Measurements from ENCODE around the gene MZF1. TPM values are rescaled to one million over a fixed set of nuclear protein-coding genes. Genes with fewer than 3 reads are reported as not detected.
A peak's percentile ranks its signal among the peaks of the same experiment; 100 is the strongest.

Gene MZF1
- total RNA-seq, 1 experiment from 2014 or later: 20.4 TPM

GRCh38 chr19:58573658-58574164, 576 bp upstream of the MZF1 start:
- ChIA-PET CTCF (no interaction called here), POLR2A (no interaction called here)
- peaks cover 30% of the 10 kb centered on the region for H3K36me3 Mint-ChIP-seq (ENCODE audit: insufficient read depth, unreplicated experiment)
- TF ChIP-seq CTCF (IDR thresholded peaks at IDR 0.05; ENCODE audit: insufficient read depth in 1 of 2, low read depth in 1 of 2, low read length in 1 of 2, severe bottlenecking in 1 of 2, unreplicated experiment in 1 of 2): no peak
- intact Hi-C loops (cut with micrococcal nuclease; ENCODE audit: unreplicated experiment): loop anchor here (1.0 kb wide), 2 partner anchors 14 to 74 kb away; no protein-coding TSS in a partner anchor
- Histone ChIP-seq H3K4me3 (ENCODE audit: low read depth, low read length) (peak overlapping the region; percentile 67), H3K27me3 (replicated peaks; ENCODE audit: control insufficient read depth, insufficient read depth, low read length) (no peaks in the 10 kb centered on the region), H3K4me1 (no peaks in the 10 kb centered on the region), H3K36me3 (ENCODE audit: control insufficient read depth, insufficient read depth, low read length) (no peaks in the 10 kb centered on the region), H3K9me3 (no peaks in the 10 kb centered on the region)
- peak overlapping the region; percentile 87 for H3K4me3 Mint-ChIP-seq (ENCODE audit: unreplicated experiment)
- H3K4me1 Mint-ChIP-seq (ENCODE audit: low read depth, unreplicated experiment): peaks cover 17% of the 10 kb centered on the region
- H3K27me3 Mint-ChIP-seq (ENCODE audit: insufficient read depth, unreplicated experiment): no peaks in the 10 kb centered on the region
- no TSS peak for BruUV-seq (replicated peaks)
- no peaks in the 10 kb centered on the region for H3K9me3 Mint-ChIP-seq (ENCODE audit: unreplicated experiment)
- no peak for DNase-seq
- peak overlapping the region; percentile 98 for H3K27ac Mint-ChIP-seq (ENCODE audit: unreplicated experiment)

GRCh38 chr19:58572026-58572817, 913 bp downstream of the MZF1 start:
- POLR2A ChIA-PET: interaction anchor here (1.3 kb wide), 1 partner anchor 13 kb away, joined by 5 read pairs; no protein-coding TSS in a partner anchor
- no peaks in the 10 kb centered on the region for H3K27me3 ChIP-seq (replicated peaks; ENCODE audit: control insufficient read depth, insufficient read depth, low read length)
- H3K4me3 ChIP-seq (ENCODE audit: low read depth, low read length): peak overlapping the region; percentile 67
- H3K36me3 ChIP-seq (ENCODE audit: control insufficient read depth, insufficient read depth, low read length): no peaks in the 10 kb centered on the region
- Mint-ChIP-seq H3K4me1 (ENCODE audit: low read depth, unreplicated experiment) (peaks cover 17% of the 10 kb centered on the region), H3K36me3 (ENCODE audit: insufficient read depth, unreplicated experiment) (peaks cover 39% of the 10 kb centered on the region), H3K4me3 (ENCODE audit: unreplicated experiment) (peak overlapping the region; percentile 87), H3K27ac (ENCODE audit: unreplicated experiment) (peak overlapping the region; percentile 98), H3K27me3 (ENCODE audit: insufficient read depth, unreplicated experiment) (no peaks in the 10 kb centered on the region), H3K9me3 (ENCODE audit: unreplicated experiment) (no peaks in the 10 kb centered on the region)
- intact Hi-C loops (cut with micrococcal nuclease; ENCODE audit: unreplicated experiment): loop anchor here (1.0 kb wide), 1 partner anchor 9 kb away; no protein-coding TSS in a partner anchor
- CTCF ChIA-PET: no interaction called here
- BruUV-seq (replicated peaks): no TSS peak
- DNase-seq: no peak
- no peaks in the 10 kb centered on the region for H3K9me3 ChIP-seq
- no peak for TF ChIP-seq CTCF (IDR thresholded peaks at IDR 0.05; ENCODE audit: insufficient read depth in 1 of 2, low read depth in 1 of 2, low read length in 1 of 2, severe bottlenecking in 1 of 2, unreplicated experiment in 1 of 2)
- H3K4me1 ChIP-seq: no peaks in the 10 kb centered on the region

GRCh38 chr19:58571575-58571947, 1.6 kb downstream of the MZF1 start:
- TSS peak; percentile 10 for BruUV-seq (replicated peaks)
- Mint-ChIP-seq H3K27me3 (ENCODE audit: insufficient read depth, unreplicated experiment) (no peaks in the 10 kb centered on the region), H3K9me3 (ENCODE audit: unreplicated experiment) (no peaks in the 10 kb centered on the region), H3K4me3 (ENCODE audit: unreplicated experiment) (no peak overlapping the region), H3K4me1 (ENCODE audit: low read depth, unreplicated experiment) (peaks cover 17% of the 10 kb centered on the region), H3K36me3 (ENCODE audit: insufficient read depth, unreplicated experiment) (peaks cover 40% of the 10 kb centered on the region), H3K27ac (ENCODE audit: unreplicated experiment) (no peak overlapping the region)
- no peaks in the 10 kb centered on the region for H3K4me1 ChIP-seq
- intact Hi-C loops (cut with micrococcal nuclease; ENCODE audit: unreplicated experiment): no loop called here
- POLR2A ChIA-PET: interaction anchor here (1.3 kb wide), 1 partner anchor 12 kb away, joined by 5 read pairs; no protein-coding TSS in a partner anchor
- CTCF ChIA-PET: no interaction called here
- H3K9me3 ChIP-seq: no peaks in the 10 kb centered on the region
- no peaks in the 10 kb centered on the region; the same call in 1 of the 2 replicates for H3K36me3 ChIP-seq (ENCODE audit: control insufficient read depth, insufficient read depth, low read length)
- H3K4me3 ChIP-seq (ENCODE audit: low read depth, low read length): no peak overlapping the region
- no peak for TF ChIP-seq CTCF (IDR thresholded peaks at IDR 0.05; ENCODE audit: insufficient read depth in 1 of 2, low read depth in 1 of 2, low read length in 1 of 2, severe bottlenecking in 1 of 2, unreplicated experiment in 1 of 2)
- DNase-seq: no peak
- H3K27me3 ChIP-seq (replicated peaks; ENCODE audit: control insufficient read depth, insufficient read depth, low read length): no peaks in the 10 kb centered on the region
